DMS153 treated with DMSO at 0.1 percent for 48 hours (cell line): Measurements from ENCODE around the gene PRKCA.
"Not testable (repeated sequence)": the region's sequence is repeated elsewhere in the genome, so short reads cannot be mapped to it uniquely, and the experiment has no call there.

Experiments used
- DNase-seq: peaks from one replicate; lab custom pipeline; 2025; ENCODE audit not compliant: unreplicated experiment; lab: John Stamatoyannopoulos, UW

PRKCA gene

DNA sequence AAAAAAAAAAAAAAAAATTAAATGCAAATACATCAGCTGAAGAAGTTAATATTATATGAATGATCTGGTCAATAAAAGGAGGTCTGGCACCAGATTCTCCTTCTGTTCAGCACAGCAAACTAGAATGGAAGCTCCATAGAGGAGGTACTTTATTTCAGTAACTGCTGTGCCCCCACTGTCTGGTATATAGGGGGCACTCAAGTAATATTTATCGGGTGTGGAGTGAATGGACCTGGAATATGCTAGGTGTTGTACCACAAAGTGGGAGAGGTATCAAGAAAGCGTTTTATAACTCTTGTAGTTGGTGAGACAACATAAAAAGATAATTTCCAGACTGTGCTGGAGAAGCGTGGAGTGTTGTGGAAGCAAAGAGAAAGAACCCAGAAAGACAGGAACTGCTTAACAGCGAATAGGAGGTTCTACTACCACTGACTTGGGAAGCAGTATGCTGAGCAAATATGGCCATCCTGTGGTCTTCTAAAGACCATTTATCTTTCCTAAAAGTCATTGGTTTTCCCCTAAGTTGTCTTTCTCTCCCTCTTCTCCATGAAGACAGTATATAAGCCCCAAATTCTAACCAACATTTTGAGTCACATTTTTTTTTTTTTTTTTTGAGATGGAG is 12.2 kb upstream of the PRKCA start:
- DNase-seq, result no peak

- DNase-seq, result no peak
Measured at GRCh38 chr17:66292353-66292752, 10.1 kb upstream of the PRKCA start.

DNA sequence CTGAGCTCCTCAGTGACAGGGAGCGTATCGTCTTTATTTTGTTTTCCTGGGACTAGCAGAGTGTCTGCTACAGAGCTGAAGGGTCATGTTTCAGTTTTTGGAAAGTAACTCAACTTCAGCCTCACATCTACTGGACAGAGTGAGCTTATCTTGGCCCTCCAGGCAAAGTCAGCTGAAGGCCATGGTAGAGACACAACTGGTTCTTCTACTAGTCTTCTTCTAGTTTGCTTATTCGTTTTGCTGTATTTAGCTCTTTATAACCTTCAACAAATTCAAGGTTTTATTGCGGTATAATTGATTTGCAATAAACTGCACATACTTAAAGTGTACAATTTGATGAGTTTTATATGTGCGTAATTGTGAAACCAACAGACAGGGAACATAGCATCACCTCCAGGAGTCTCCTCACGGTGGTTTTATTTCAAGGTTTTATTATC is 6.1 kb upstream of the PRKCA start:
- no peak for DNase-seq

DNA sequence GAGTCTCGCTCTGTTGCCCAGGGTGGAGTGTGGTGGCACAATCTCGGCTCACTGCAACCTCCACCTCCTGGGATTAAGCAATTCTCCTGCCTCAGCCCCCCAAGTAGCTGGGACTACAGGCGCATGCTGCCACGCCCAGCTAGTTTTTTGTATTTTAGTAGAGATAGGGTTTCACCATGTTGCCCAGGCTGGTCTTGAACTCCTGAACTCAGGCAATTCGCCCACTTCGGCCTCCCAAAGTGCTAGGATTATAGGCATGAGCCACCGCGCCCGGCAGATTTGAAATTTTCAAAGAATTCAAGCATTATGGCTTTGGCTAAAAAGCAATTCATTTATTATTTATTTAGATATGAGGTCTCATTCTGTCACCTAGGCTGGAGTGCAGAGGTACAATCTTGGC is 5.0 kb upstream of the PRKCA start:
- not testable (repeated sequence) for DNase-seq

GRCh38 chr17:66299711-66300110 is 2.7 kb upstream of the PRKCA start:
- no peak for DNase-seq

DNA sequence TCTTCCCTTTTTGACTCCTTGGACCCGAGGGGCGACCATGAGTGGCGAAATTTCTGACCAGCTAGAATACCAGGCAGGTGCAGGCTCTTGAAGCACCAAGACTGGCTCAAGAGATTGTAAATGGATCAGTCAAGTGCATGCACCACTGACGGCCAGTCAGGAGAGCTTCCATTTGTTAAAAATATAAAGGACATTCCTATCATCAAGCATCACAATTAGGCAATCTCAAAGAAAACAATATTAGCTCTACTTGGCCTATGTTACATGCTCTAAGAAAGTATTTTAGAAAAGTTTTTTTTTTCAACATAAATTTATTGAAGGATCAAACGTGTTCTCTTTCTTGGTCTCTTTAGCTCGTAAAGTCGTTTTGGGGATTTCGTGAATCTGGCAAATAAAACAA is 1.5 kb upstream of the PRKCA start:
- DNase-seq, result no peak

GRCh38 chr17:66301367-66301863 is 998 bp upstream of the PRKCA start:
- DNase-seq, result no peak

GRCh38 chr17:66302761-66303626 is 581 bp downstream of the PRKCA start:
- DNase-seq, result no peak

DNA sequence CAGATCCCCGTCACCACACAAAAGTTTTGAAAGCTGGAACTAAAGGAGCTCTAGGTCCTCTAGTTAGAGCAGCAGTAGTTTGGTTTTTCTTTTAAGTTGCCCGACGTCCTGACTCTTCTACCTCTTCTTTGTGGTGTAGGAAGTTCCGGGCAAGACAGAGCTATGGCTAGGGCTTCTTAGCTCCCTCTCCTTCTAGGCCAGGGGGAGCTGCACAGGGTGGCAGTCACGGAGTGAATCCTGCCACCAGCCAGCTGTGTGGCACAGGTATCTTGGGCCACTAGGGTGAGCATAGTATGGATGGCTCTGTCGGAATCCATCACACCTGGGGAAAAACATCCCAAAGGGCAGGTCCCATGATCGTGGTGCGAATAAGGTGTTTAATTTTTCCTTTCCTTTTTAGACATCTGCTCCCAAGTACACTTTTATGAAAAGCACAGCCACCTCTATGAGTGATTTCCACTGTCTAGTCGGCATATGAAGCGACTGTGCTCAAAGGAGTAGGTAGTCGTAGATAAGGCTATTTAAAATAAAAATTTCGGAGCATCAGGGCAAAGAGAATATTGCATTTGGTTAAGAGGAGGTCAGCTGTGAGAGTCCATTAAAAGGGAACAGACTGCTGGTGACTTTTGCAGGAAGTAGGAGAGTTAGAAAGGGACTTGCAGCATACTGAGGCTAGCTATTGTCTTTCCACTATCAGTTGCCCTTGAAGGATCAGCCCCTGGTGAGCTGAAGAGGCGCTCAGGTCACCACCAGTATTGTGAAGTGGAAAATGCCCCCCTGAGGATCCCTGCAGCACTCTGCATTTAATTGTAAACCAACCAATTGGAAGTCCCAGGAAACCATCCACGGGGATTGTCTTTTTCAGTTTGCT is 2.1 kb downstream of the PRKCA start:
- peak; percentile 50 for DNase-seq

- no peak for DNase-seq
Measured at GRCh38 chr17:66306446-66306845, 4.0 kb downstream of the PRKCA start.

DNA sequence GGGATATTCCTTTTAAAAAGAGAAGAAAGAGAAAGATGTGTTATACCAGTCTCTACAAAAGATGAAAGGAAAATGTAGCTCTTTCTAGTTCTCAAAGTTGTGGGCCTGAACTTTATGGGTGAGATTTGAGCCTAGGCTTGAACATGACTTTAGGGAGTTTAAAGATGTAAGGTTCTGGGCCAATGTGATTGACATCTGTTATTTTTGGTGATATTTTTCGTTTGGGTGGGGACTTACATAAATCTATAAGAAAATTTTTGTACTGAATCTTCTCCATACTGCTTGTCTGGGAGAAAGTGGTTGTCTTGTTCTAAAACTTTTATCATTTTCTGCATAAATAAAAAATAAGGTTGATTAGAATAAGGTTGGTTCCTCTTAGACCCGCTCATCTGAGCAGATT is 4.8 kb downstream of the PRKCA start:
- DNase-seq, result no peak

DNA sequence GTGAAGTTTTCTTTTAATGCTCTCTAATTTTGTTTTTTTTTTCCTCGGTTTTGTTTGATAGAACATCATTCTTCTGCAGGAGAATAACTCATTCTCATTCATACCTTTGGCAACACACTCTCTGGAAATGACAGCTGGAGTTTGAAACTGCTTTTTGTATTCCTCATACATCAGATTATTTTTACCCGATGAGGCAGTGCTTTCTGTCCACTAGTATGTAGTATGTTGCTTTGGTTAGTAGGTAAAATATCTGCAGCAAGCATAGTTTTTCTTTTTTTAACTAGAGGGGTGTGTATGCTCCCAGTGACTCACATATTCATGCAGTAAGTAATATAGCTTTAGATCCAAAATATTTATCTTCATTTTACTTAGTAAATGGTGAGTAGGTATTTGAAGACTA is 6.4 kb downstream of the PRKCA start:
- no peak for DNase-seq

DNA sequence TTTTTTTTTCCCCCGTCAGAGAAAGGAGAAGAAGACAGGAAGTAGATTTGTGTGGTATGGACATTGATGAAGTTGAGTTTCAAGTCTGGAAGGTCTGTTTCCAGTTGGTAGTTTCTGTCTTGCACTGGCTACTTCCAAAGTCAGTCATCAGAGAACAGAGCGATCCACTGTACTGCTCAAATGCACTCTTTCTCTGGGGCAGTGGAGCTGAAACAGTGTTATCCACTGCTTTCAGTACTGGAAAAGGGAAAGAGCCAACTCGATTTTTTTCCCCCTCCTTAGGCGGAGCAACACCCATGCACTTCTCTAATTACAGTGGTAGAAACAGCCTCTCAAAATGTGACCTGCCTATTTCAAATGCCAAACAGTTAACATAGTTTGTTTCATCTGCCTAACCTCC is 7.4 kb downstream of the PRKCA start:
- no peak for DNase-seq

DNA sequence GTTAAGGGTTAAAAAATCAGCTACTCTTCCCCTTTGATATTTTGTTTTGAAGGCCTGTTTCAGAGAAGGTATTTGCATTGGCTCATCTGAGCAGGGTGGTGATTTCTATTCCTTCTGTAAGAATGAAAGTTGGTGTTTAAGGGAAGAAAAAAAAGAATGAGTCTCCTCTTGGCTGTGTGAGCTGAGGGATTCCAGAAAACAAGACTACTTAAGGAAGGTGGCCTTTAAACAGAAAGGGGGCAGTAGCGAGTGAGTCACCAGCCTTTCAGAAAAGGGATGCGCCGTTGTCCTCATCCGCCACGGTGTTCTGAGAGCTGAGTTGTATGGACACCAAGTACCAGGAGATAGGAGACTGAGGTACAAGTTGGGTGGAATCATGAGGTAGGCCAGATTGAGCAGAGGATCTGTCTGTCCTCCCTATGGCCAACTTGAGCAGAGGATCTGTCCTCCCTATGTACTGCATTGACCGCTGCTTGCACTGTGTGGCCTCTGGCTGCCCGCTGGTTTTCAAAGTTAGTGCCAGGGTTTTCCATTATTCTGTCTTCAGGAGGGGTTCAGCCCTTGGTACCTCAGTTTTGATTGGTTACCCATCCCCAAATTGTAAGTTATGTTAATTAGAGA is 8.2 kb downstream of the PRKCA start:
- no peak for DNase-seq

- no peak for DNase-seq
Measured at GRCh38 chr17:66312912-66313311, 10.5 kb downstream of the PRKCA start.

GRCh38 chr17:66313325-66313724 is 10.9 kb downstream of the PRKCA start:
- DNase-seq, result no peak

DNA sequence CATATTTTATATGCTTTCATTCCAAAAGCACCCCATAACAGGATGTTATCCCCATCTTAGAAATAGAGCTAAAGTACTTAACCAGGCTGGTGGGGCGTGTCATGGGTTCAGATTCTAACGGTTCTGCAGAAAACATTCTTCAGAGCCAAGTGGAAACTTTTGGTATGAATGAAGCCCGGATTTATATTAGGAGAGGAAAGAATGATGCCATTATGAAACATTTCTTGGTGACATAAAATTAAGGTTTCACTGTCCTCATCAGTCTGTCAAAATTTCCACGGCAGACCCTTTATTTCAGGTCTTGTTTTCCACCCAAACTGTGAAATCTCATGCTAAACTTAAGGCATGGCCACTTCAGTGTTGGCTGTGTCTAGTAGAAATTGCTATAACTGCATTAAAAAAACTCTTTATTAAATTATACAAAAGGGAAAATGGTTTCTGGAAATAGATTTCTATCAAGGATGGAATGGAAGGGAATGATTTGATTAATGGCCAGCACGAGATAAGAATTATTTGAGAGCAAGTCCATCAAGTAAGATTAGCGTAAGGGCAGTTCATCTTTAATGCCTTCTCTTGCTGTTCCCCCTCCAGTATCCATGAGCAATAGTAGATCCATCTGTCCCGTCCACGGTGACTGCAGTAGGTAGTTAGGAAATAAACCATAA is 11.7 kb downstream of the PRKCA start:
- DNase-seq, result no peak

- no peak for DNase-seq
Measured at GRCh38 chr17:66317629-66318028, 15.2 kb downstream of the PRKCA start.

DNA sequence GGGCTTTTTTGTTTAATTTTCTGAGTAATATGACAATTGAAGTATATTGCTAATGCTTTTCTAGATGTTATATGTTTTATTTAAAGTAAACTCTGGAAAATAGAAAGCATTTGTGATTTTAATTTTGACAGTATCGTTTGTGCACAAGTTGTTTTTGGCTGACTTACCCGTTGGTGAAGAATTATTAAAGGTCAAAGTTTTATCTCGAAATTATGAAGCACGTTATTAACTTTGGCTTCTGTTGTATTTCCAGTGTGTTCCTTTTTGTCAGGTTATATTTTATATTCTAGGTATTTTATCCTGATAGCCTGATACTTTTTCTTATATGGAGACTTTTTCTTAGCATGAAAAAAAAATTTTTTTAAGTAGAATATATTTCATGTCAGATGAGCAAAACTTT is 16.8 kb downstream of the PRKCA start:
- DNase-seq, result no peak

DNA sequence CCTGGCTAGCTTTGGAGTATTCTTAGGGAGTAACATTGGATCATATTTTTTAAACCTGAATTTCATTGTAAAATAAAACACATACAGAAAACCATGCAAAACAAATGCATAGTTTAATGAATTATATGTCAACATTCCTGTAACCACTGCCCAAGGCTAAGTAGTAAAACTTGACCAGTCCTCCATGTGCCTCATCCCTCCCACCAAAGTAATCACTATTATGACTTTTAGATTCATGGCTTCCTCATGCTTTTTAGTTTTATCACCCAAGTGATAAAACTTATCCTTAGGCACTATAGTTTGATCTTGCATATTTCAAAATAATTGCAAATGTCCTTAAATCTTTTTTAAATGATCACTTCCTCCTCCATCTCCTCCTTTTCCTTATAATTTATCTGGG is 20.4 kb downstream of the PRKCA start:
- DNase-seq, result no peak
